Measurements from ENCODE around the gene CCL20.

DNA sequence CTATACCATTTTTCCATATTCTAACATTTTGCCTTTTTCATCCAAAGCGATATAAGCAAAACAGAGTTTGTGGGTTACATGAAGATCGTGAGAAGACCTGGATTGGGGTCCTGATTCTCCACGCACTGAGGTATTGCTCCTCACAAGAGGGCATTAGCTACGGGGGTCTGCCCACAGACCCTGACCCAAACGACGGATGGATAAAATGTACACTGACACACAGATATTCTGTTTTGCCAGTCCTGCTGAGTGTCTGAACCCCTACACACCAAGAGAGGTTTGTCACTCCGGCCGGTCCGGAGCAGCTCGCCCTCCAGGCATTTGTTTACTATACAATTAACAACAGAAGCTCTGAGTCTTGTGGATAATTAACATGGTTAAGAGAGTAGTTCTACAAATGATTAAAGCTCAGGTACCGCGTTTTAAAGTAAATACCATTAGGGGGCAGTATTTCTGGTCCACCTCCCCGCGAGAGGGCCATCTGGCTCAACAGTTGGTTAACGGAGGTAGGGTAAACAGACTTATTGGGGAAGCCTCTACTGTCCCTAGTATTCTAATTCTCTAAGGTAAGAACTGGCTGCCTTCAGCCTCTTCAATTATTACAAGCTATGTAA is 39.5 kb upstream of the CCL20 start:
- TF ChIP-seq CTCF (IDR thresholded peaks at IDR 0.05) (peak in 1 of 3 experiments; percentile 4), POLR2A (IDR thresholded peaks at IDR 0.05) (no peak)
